Hematopoietic multipotent progenitor cell treated with erythropoietin and hydrocortisone succinate and interleukin-3 and kit ligand, for 15 days (in vitro differentiated cells): Measurements from ENCODE around the gene CPNE4.
"Not testable (repeated sequence)": the region's sequence is repeated elsewhere in the genome, so short reads cannot be mapped to it uniquely, and the experiment has no call there.

ENCODE experiments used
- DNase-seq: peaks from one replicate; pipeline ENCODE4 v3.0.0-alpha.2; 2015; ENCODE audit warnings: low spot score

CPNE4 gene

DNA sequence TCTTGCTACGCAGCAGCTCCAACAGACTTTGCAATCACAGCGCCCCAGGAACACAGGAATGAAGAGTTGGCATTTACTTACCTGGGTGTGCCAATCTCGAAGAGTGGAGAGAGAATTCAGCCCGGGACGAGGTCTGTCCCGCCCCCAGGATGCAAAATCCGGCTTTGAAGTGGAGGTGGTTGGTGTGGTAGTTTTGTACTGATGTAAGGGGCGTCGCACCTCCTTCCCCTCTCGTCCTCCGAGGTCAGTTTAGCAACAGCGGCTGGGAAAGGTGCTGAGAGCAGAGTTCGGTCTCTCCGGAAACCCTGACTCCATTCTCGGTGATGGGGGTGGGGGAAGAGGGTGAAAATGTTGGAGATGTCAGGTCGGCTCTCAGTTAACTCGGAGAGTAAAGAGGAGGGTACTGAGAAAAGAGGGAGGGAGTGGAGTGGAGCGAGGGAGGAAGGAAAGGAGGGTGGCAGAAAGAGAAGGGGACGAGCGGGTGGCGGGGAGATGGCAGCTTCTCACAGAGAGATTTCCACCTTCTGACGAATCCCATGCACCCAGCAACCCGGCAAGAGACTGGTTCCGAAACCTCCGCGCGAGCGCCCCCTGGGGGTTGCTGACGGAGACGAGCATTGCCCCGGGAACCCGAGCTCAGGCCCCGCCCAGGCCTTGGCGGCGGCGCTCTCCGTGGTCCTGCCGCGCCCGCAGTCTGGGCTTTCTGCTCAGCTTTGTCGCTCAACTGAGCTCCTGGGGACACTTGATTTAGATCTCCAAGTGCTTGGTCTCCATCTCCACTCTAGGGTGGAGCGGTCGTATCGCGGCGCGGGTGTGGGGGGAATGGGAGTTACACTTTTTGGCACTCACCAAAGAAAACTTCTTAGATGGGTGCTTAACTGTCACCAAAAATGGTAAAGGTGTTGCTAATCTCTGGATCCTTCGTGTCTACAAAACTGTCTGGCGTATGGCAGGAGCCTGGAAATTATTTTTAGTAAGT, at the start of gene CPNE4:
Gene CPNE4, minus strand, starts transcription at position 529 of the 979 bp plus-strand sequence.
- DNase-seq = peak; percentile 64

DNA sequence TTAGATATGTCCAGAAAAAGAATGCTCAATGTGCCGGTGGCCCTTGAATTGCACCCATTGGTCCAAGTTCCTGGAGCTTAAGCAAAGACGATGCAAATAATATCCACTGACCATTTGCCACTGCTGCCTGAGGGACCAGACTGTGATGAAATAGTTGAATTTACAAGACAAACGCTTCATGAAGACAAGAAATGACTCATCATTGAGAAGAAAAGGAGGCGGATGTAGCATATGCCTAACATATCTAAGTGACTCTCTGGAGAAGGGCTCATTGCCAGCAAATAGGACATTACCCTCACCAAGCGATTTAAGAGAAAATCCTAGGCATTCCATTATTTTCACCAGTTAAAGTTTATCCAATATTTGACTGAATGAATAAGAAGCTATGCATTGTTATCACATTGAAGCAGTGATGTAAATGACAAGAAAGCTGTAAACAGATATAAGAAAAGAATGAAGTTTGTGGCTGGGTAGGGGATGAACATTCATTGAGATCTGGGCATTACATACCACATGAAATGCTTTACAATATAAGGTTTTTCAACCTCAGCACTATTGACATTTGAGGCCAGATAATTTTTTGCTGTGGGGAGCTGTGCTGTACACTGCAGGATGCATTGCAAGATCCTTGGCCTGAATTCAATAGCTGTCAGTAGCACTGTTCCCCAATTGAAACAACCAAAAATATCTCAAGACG, 48.9 kb upstream of the CPNE4 start:
- no peak for DNase-seq

GRCh38 chr3:132083159-132083558, 48.3 kb upstream of the CPNE4 start:
- DNase-seq = no peak

GRCh38 chr3:132079147-132079546, 44.3 kb upstream of the CPNE4 start:
- no peak for DNase-seq

DNA sequence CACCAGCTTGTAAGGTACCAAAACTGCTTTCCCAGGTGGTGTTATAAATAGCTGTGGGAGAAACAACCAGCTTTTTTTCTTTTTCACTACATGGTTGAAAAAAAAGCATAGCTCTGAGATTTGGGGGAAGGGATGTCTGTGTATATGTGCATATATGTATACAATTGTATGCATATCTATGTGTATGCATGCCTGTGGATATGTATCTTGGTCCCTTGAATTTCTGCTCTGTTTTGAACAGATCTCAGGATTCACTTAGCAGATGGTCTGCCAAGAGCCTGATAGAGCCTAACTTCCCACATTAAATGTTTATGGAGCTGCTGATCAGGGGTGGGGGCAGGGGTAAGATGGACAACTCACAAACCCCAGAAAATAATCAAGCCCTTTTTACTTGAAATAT, 39.0 kb upstream of the CPNE4 start:
- DNase-seq = no peak

DNA sequence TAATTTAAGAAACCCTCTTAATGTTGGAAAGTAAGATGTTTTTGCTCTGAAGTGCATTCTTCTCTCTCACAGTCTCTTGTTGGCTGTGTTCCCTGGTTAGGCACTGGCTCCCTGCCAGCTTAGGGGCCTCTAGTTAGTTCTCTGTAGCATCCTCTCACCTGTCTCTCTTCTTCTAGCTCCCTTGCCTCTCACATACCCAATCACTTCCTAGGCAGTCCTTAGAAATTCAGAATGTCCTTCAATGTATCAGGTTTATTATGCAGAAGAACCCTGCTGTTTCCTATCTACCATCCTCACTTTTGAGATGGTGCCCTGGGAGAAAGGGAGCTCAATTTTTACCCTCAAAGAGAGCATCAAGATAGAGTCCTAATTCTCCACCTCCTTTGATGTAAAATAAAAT, 36.2 kb upstream of the CPNE4 start:
- no peak for DNase-seq

GRCh38 chr3:132064114-132064513, 29.3 kb upstream of the CPNE4 start:
- DNase-seq = no peak

DNA sequence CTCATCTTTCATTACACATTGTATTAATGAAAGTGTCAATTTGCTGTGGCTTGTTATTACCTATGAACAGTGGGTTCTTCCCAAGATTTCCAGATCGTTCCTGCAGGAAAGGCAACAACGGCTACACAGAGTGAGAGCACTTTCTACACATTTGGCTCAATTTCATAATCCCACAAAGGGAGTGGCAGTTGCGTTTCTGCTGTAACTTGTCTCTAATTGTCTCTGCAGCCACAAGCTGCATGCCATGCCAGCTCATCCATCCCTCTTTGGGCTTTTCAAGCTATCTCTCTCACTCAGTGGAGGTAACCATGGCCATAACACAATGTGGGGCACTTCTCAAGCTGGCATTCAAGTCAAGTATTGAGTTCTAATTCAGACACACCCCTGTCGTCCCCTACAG, 27.7 kb upstream of the CPNE4 start:
- no peak for DNase-seq

GRCh38 chr3:132055872-132056271, 21.1 kb upstream of the CPNE4 start:
- no peak for DNase-seq

GRCh38 chr3:132047209-132047608, 12.4 kb upstream of the CPNE4 start:
- DNase-seq = no peak

GRCh38 chr3:132044874-132045273, 10.1 kb upstream of the CPNE4 start:
- not testable (repeated sequence) for DNase-seq

GRCh38 chr3:132042681-132043080, 7.9 kb upstream of the CPNE4 start:
- DNase-seq = no peak

DNA sequence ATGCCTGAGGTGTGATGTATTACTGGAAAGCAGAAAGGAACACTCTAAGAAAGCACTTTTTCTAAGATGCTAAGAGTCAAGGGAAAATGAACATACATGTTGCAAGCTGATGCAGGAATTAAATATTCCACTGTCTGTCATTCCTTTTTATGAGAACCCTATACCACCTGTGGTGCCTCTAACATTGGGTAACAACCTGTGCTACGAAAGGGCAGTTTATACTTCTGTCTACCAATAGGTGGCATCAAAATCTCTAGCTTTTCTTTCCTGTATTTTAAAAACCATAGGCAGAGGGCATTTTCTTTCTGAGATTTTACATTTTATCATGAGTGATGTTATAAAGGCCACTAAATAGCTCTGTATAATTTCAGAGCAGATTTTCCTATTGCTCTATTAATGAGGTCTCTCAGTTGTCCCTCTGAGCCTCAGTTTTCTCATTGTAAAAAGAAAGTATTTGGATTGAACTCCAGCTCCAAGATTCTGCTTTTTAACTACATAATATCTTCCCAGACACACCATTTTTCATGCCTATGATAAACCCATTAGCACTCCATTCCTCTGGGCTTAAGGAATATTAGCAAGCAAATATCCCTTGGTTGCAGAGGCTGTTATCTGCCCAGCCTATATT, 3.5 kb upstream of the CPNE4 start:
- DNase-seq = no peak

GRCh38 chr3:132037581-132037980, 2.8 kb upstream of the CPNE4 start:
- no peak for DNase-seq

DNA sequence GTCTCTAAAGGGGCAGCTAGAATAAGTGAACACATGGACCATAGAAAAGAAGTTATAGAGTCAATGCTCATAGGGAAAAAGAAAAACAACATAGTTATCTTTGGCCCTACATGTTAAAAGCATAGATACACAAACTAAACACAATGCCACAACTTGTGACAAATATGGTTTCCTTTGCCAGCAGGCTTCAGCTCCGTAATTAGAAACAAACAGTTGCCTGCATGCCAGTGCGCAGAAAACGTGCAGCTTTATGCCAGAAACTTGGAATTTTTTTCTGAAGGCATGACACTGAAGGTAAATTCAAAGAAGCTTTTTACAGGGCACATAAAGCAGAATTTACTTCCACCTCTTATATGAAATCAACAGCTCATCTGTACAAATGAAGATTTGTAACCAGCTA, 2.2 kb upstream of the CPNE4 start:
- no peak for DNase-seq

- no peak for DNase-seq
Observed at GRCh38 chr3:132034097-132034485, 723 bp downstream of the CPNE4 start.

GRCh38 chr3:132033471-132033870, 1.3 kb downstream of the CPNE4 start:
- no peak for DNase-seq

DNA sequence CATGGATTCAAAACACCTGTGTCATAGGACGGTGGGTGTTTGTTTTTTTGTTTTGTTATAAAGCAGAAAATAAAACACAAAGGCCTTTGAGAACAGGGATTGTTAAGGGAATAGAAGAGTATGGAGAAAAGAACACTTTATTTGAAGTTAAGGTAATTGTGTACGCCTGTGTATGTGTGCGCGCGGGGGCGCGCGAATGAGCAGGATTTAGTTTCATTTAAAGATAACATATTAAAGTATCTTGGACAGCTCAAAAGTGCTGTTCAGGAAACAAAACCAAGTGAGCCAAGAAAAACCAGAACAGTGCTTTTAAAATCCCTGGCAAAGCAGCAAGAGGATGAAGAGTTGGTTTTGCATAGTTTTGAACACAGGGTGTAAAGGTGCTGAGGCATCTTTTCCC, 1.9 kb downstream of the CPNE4 start:
- no peak for DNase-seq

DNA sequence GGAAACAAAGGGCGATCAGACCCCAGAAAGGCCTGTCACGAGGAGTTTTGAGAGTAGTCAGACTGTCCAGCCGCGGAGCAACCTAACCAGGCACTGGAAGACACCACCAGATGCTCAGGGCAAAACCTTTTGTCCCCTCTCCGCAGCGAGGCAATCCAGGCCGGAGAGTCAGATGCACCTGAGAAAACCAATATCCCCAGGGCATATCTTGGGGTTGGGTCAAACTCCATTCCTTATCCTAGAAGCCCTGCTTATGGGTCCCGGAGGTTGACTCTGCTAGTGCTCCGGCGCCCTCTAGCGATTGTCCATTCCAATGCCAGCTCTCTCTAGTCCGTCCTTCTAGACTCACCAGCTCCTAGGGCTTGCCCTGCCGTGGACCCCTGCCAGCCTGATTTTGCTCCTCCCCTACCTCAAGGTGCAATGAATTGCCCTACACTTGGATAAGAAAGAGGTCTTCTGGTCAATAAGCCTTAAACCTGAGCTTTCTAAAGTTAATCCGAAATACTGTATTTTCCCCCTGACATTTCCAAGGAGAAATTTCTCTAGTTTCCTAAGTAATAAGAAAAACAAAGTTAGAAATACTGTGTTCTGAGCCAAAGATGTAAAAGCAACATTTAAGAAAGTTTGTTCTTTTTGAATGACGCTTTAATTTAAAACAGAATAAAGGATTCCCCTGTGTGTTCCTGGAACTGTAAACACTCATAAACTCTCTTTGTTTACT, 5.5 kb downstream of the CPNE4 start:
- peak; percentile 69 for DNase-seq

DNA sequence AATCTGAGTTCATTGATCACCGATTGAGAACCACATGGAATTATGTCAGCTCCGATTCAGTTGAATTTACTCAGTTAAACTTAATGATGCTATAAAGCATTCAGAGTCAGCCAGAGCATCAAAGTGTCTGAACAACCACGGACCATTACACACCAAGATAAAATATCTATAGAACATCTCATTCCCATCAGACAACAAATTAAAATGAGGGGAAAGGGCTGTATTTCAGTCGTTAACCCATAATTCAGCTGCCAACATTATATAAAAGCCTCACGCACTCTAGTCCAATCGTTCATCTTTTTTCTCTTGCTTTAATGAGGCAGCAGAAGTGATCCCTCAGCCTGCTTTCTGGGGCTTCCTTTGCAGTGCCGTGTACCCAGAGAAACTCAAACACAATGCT, 11.9 kb downstream of the CPNE4 start:
- no peak for DNase-seq

DNA sequence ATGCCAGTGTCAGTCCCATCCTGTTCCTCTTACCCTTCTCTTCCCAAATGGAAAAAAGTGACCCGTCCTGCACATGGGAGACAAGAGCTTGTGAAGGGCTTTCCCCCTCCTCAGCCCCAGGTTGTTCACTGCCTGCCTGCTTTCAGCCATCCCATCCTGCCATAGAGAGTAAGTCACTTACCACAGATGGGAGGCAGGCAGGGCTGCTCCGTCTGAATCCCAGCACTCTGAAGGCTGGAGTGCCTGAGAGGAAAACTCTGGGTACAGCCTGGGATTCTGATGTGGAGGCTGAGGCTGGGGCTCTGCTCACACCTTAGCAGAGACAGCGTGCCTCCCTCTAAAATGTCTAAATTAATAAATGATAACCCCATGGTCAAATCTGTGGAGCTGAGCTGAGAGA, 14.8 kb downstream of the CPNE4 start:
- DNase-seq = no peak

GRCh38 chr3:132017137-132017536, 17.7 kb downstream of the CPNE4 start:
- DNase-seq = no peak
